ENCODE data around the gene TRIM33. TPM values are rescaled to one million over a fixed set of nuclear protein-coding genes. Genes with fewer than 3 reads are reported as not detected.

TRIM33 gene
- total and polyA plus RNA-seq, 2 of the 8 experiments (the other 6 are each of a cell fraction or from before 2014, with no cell fraction given) = 17.1 to 52.3 TPM

- Histone ChIP-seq H3K4ac (replicated peaks; ENCODE audit: insufficient read length, low read depth, low read length) (no peak overlapping the region), H4K5ac (ENCODE audit: insufficient read length, low read depth, low read length) (no peak overlapping the region), H4K91ac (replicated peaks; ENCODE audit: insufficient read length, low read length) (no peak overlapping the region), H3K27ac (ENCODE audit: low read depth, low read length) (no peak overlapping the region), H2BK15ac (ENCODE audit: low read length) (no peak overlapping the region), H2BK5ac (ENCODE audit: low read depth, low read length) (no peak overlapping the region), H3K23ac (ENCODE audit: insufficient read length) (no peak overlapping the region), H2AFZ (ENCODE audit: low read length) (no peak overlapping the region), H2AK5ac (ENCODE audit: low read depth, low read length) (no peak overlapping the region), H3K79me1 (ENCODE audit: low read depth, low read length) (peaks cover 2% of the 10 kb centered on the region; the same call in 1 of the 2 replicates), H4K8ac (ENCODE audit: extremely low read depth, insufficient read depth, low read length) (no peak overlapping the region), H3K4me2 (ENCODE audit: insufficient read depth in 1 of 2, low read depth in 2 of 2, low read length in 2 of 2) (no peak overlapping the region), H2BK12ac (ENCODE audit: low read depth, low read length) (no peak overlapping the region), H3K9ac (replicated peaks in 1 of 4; ENCODE audit: extremely low read depth in 1 of 4, low read depth in 3 of 4, low read length in 3 of 4) (no peak overlapping the region), H2BK120ac (replicated peaks; ENCODE audit: low read depth, low read length) (no peak overlapping the region), H3K18ac (ENCODE audit: extremely low read depth, low read length) (no peak overlapping the region), H3K4me1 (replicated peaks in 1 of 4; ENCODE audit: control insufficient read depth in 3 of 4, insufficient read depth in 4 of 4, low read length in 3 of 4) (no peaks in the 10 kb centered on the region), H3K79me2 (ENCODE audit: control insufficient read depth in 1 of 2, insufficient read depth in 2 of 2, low read length in 2 of 2) (peaks cover 0 to 12% of the 10 kb centered on the region in 2 experiments; a peak in 2 of 4 replicates), H3K27me3 (replicated peaks in 1 of 4; ENCODE audit: control insufficient read depth in 3 of 4, extremely low read depth in 1 of 4, insufficient read depth in 3 of 4, low read length in 3 of 4) (no peaks in the 10 kb centered on the region), H4K20me1 (replicated peaks in 1 of 2; ENCODE audit: control insufficient read depth in 1 of 2, insufficient read depth in 2 of 2, low read length in 2 of 2) (peaks cover 3 to 4% of the 10 kb centered on the region in 2 experiments), H3K9me3 (ENCODE audit: insufficient read depth in 2 of 2, low read depth in 1 of 2, low read length in 1 of 2) (no peaks in the 10 kb centered on the region), H2BK20ac (ENCODE audit: low read length) (no peak overlapping the region), H3K4me3 (ENCODE audit: extremely low read depth in 1 of 4, insufficient read depth in 2 of 4, low read depth in 3 of 4, low read length in 4 of 4) (no peak overlapping the region), H3K36me3 (ENCODE audit: control insufficient read depth in 2 of 4, insufficient read depth in 4 of 4, low read length in 3 of 4) (peaks cover 2 to 21% (median 12%) of the 10 kb centered on the region in 4 experiments; a peak in 7 of 8 replicates), H3K56ac (replicated peaks; ENCODE audit: insufficient read length, low read depth, low read length) (no peak overlapping the region), H3K14ac (ENCODE audit: insufficient read length) (no peak overlapping the region), H3K23me2 (ENCODE audit: low read depth, low read length) (no peaks in the 10 kb centered on the region)
- ChIA-PET POLR2A (ENCODE audit: partially characterized antibody) (no interaction called here), CTCF (ENCODE audit: partially characterized antibody) (no interaction called here)
- no peak for DNase-seq (ENCODE audit: low read depth in 1 of 2, low spot score in 2 of 2)
- FAIRE-seq = no peak
- WGBS, 2 experiments (ENCODE audit: extremely low coverage in 1 of 2, insufficient coverage in 1 of 2, insufficient read length in 1 of 2, insufficient replicate concordance in 2 of 2, low coverage in 1 of 2, low lambda C conversion rate in 2 of 2, missing lambda C conversion rate in 1 of 2) = 94% methylated on average over 3 of the region's 3 CpGs; no CpG with 5 or more reads in 1 of the 2 experiments
- no peak for TF ChIP-seq POLR2A (IDR thresholded peaks at IDR 0.05; ENCODE audit: control extremely low read depth in 1 of 2, low read depth in 2 of 2, low read length in 2 of 2)
Observed at GRCh38 chr1:114456586-114456985, 54.4 kb downstream of the TRIM33 start.
